GM23338 (cell line): ENCODE measurements around the gene MYL11. TPM values are rescaled to one million over a fixed set of nuclear protein-coding genes. Genes with fewer than 3 reads are reported as not detected.
A peak's percentile ranks its signal among the peaks of the same experiment; 100 is the strongest.

Experiments used
- ATAC-seq: fragments of 200-7000 bp; cut with Tn5 transposase; 3 replicates; pipeline ENCODE4 v1.9.1; 2020
- DNase-seq: peaks from one replicate; pipeline ENCODE4 v3.0.0-alpha.2; 2015; ENCODE audit warnings: low spot score
- H2AFZ ChIP-seq: fragments of 200-600 bp; sonication (generic); 2 replicates; pipeline ENCODE4 v1.8.0; 2016; ENCODE audit warnings: antibody characterized with exemption, mild to moderate bottlenecking, moderate library complexity
- H3F3A ChIP-seq: fragments of 200-600 bp; sonication (generic); replicated peaks from 2 replicates; pipeline ENCODE4 v1.8.0; 2017; ENCODE audit warnings: antibody characterized with exemption, mixed run types, low read depth
- H3K27ac ChIP-seq: fragments of 200-600 bp; sonication (generic); 2 replicates; pipeline ENCODE4 v1.6.1; 2016; ENCODE audit warnings: low read depth
- H3K27me3 ChIP-seq: fragments of 200-600 bp; sonication (generic); 2 replicates; pipeline ENCODE4 v1.8.0; 2016; ENCODE audit warnings: mild to moderate bottlenecking, mixed run types, moderate library complexity; ENCODE audit not compliant: insufficient read depth
- H3K36me3 ChIP-seq: fragments of 200-600 bp; sonication (generic); 2 replicates; pipeline ENCODE4 v1.8.0; 2016; ENCODE audit warnings: mild to moderate bottlenecking; ENCODE audit not compliant: insufficient read depth
- H3K4me1 ChIP-seq: fragments of 200-600 bp; sonication (generic); 2 replicates; pipeline ENCODE4 v1.8.0; 2016; ENCODE audit warnings: mild to moderate bottlenecking, moderate library complexity; ENCODE audit not compliant: insufficient read depth
- H3K4me2 ChIP-seq: fragments of 200-600 bp; sonication (generic); 2 replicates; pipeline ENCODE4 v1.7.1; 2017; ENCODE audit warnings: mixed run types
- H3K4me3 ChIP-seq: fragments of 200-600 bp; sonication (generic); 2 replicates; pipeline ENCODE4 v1.6.1; 2016; ENCODE audit warnings: mixed run types
- H3K79me2 ChIP-seq: fragments of 200-600 bp; sonication (generic); replicated peaks from 2 replicates; pipeline ENCODE4 v1.8.0; 2017; ENCODE audit warnings: mild to moderate bottlenecking; ENCODE audit not compliant: insufficient read depth
- H3K9me2 ChIP-seq: fragments of 200-600 bp; sonication (generic); 2 replicates; pipeline ENCODE4 v1.8.0; 2017; ENCODE audit not compliant: insufficient read depth
- H4K20me1 ChIP-seq: fragments of 200-600 bp; sonication (generic); replicated peaks from 2 replicates; pipeline ENCODE4 v1.8.0; 2017; ENCODE audit warnings: mild to moderate bottlenecking; ENCODE audit not compliant: insufficient read depth
- H3K27ac Mint-ChIP-seq: 2 replicates; pipeline ENCODE4 v1.8.0; 2020; ENCODE audit warnings: inconsistent platforms, mild to moderate bottlenecking, moderate library complexity, mixed read lengths
- H3K27me3 Mint-ChIP-seq: 3 replicates; pipeline ENCODE4 v1.8.0; 2022; ENCODE audit warnings: low read depth, mild to moderate bottlenecking, moderate library complexity, mixed read lengths, inconsistent platforms; ENCODE audit not compliant: insufficient read depth, poor library complexity
- H3K36me3 Mint-ChIP-seq: 3 replicates; pipeline ENCODE4 v1.8.0; 2021; ENCODE audit warnings: low read depth, mild to moderate bottlenecking, inconsistent platforms, moderate library complexity, mixed read lengths
- H3K4me1 Mint-ChIP-seq: 3 replicates; pipeline ENCODE4 v1.8.0; 2020; ENCODE audit warnings: mild to moderate bottlenecking, inconsistent platforms, mixed read lengths
- H3K4me3 Mint-ChIP-seq: 3 replicates; pipeline ENCODE4 v1.8.0; 2021; ENCODE audit warnings: moderate library complexity, mild to moderate bottlenecking, inconsistent platforms, mixed read lengths
- H3K9me3 Mint-ChIP-seq: 3 replicates; pipeline ENCODE4 v1.8.0; 2020; ENCODE audit warnings: moderate library complexity, mild to moderate bottlenecking, inconsistent platforms, mixed read lengths
- CREB1 ChIP-seq: fragments of 250-450 bp; sonication (Bioruptor Pico); IDR thresholded peaks from 2 replicates; pipeline ENCODE4 v1.5.0; 2020; ENCODE audit warnings: low read depth, mild to moderate bottlenecking, moderate library complexity
- EZH2 ChIP-seq: fragments of 200-600 bp; sonication (generic); IDR thresholded peaks from one replicate; pipeline ENCODE4 v1.8.0; 2017; ENCODE audit warnings: antibody characterized with exemption, mild to moderate bottlenecking, low read depth; ENCODE audit not compliant: unreplicated experiment
- EZH2phosphoT487 ChIP-seq: fragments of 200-600 bp; sonication (generic); IDR thresholded peaks from one replicate; pipeline ENCODE4 v1.8.1; 2018; ENCODE audit warnings: antibody characterized with exemption; ENCODE audit not compliant: unreplicated experiment
- JUNB ChIP-seq: IDR thresholded peaks from one replicate; pipeline ENCODE4 v1.6.1; 2016; ENCODE audit warnings: antibody characterized with exemption; ENCODE audit not compliant: unreplicated experiment
- NANOG ChIP-seq: IDR thresholded peaks from 2 replicates; pipeline ENCODE4 v1.6.1; 2016; ENCODE audit warnings: antibody characterized with exemption, borderline replicate concordance
- POLR2AphosphoS5 ChIP-seq: IDR thresholded peaks from 2 replicates; pipeline ENCODE4 v1.6.1; 2016; ENCODE audit warnings: antibody characterized with exemption, low read depth
- REST ChIP-seq: IDR thresholded peaks from one replicate; pipeline ENCODE4 v1.6.1; 2018; ENCODE audit warnings: antibody characterized with exemption; ENCODE audit not compliant: unreplicated experiment
- ZNF114 ChIP-seq: fragments of 250-450 bp; sonication (Bioruptor Pico); IDR thresholded peaks from 2 replicates; pipeline ENCODE4 v1.5.0; 2020; ENCODE audit warnings: mild to moderate bottlenecking, moderate library complexity
- ZNF462 ChIP-seq: fragments of 250-450 bp; sonication (Bioruptor Pico); IDR thresholded peaks from 2 replicates; pipeline ENCODE4 v1.5.0; 2020; ENCODE audit warnings: mild to moderate bottlenecking, moderate library complexity
- polyA plus RNA-seq: library from polyadenylated mRNA; unstranded; fragments of >200 nt; fragmentation: Nextera tagmentation; extraction: Ambion mirVana; gene quantifications from 2 replicates; pipeline ENCODE4 v1.2.1, GENCODE V29; 2016
- total RNA-seq: library from RNA; depleted of rRNA; stranded (reverse); fragments of >200 nt; shearing (Covaris generic); gene quantifications from 2 replicates; pipeline ENCODE4 v1.2.3, GENCODE V29; 2014

Gene MYL11
- total and polyA plus RNA-seq, 2 experiments from 2014 or later: 3.5 TPM; not detected in 1

DNA sequence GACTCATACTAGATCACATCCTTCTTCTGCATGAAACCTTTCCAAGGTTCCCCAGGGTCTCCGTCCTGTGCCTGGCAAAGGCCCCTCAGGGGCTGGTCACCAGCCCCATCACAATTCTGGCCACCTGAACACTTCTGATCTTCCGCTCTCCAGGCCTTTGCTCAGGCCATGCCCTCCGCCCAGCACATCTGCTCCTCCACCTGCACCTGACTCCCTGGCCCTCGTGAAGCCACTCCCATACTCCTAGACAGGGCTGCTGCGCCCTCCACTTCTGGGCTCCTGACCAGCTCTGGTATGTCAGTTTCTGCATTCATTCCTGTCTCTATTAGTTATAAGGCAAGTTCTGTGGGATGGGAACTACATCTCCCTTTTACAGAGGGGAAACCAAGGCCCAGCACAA is 1.9 kb upstream of the MYL11 start:
- H3K9me2 ChIP-seq: no peaks in the 10 kb centered on the region
- no peaks in the 10 kb centered on the region; the same call in 1 of the 2 replicates for H4K20me1 ChIP-seq
- H3F3A ChIP-seq: peaks cover 11% of the 10 kb centered on the region
- H2AFZ ChIP-seq: no peak overlapping the region
- H3K9me3 Mint-ChIP-seq: no peaks in the 10 kb centered on the region
- no peak overlapping the region for H3K4me2 ChIP-seq
- H3K27me3 Mint-ChIP-seq: peaks cover 35% of the 10 kb centered on the region
- no peak overlapping the region for H3K27ac Mint-ChIP-seq
- H3K4me1 Mint-ChIP-seq: peaks cover 39% of the 10 kb centered on the region
- H3K36me3 Mint-ChIP-seq: no peaks in the 10 kb centered on the region; the same call in 2 of the 3 replicates
- peaks cover 21% of the 10 kb centered on the region for H3K4me1 ChIP-seq
- TF ChIP-seq CREB1 (no peak), REST (no peak), ZNF114 (CRISPR knock-in tag) (no peak), POLR2AphosphoS5 (no peak), EZH2phosphoT487 (no peak), EZH2 (no peak)
- H3K27me3 ChIP-seq: no peaks in the 10 kb centered on the region
- no peak overlapping the region; the same call in 2 of the 3 replicates for H3K4me3 Mint-ChIP-seq
- H3K79me2 ChIP-seq: peaks cover 16% of the 10 kb centered on the region
- DNase-seq (no peak), ATAC-seq (no peak)
- no peak overlapping the region for H3K4me3 ChIP-seq
- H3K27ac ChIP-seq: no peak overlapping the region
- H3K36me3 ChIP-seq: no peaks in the 10 kb centered on the region

DNA sequence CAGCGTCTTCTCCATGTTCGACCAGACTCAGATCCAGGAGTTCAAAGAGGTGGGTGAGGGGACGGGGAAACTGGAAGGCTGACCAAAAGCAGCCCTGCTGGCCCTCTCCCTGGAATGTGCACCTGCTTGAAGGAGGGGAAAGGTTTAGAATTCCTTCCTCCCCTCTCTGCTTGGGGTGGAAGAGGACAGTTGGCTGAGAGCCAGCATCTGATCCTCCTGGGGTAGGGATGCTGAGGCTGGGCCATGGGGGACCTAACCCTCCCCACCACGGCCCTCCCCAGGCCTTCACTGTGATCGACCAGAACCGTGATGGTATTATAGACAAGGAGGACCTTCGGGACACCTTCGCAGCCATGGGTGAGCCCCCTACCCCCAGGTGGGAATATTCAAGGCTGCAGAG is 1.3 kb downstream of the MYL11 start:
- Histone ChIP-seq H3K4me2 (no peak overlapping the region; the same call in 1 of the 2 replicates), H2AFZ (no peak overlapping the region), H3K27me3 (no peaks in the 10 kb centered on the region), H4K20me1 (no peaks in the 10 kb centered on the region), H3F3A (peaks cover 24% of the 10 kb centered on the region), H3K4me1 (peaks cover 11% of the 10 kb centered on the region), H3K36me3 (no peaks in the 10 kb centered on the region), H3K9me2 (no peaks in the 10 kb centered on the region), H3K4me3 (no peak overlapping the region), H3K79me2 (0 out of 2 replicates have a peak, but pooled peaks cover 4% of the 10 kb centered on the region), H3K27ac (peak overlapping the region; percentile 100; the same call in 1 of the 2 replicates)
- H3K4me1 Mint-ChIP-seq: peaks cover 27% of the 10 kb centered on the region
- H3K4me3 Mint-ChIP-seq: 0 out of 3 replicates have a peak overlapping the region, but pooled peaks have one; percentile 12
- no peaks in the 10 kb centered on the region; the same call in 1 of the 3 replicates for H3K9me3 Mint-ChIP-seq
- no peak overlapping the region for H3K27ac Mint-ChIP-seq
- DNase-seq: peak; percentile 46
- no peak for ATAC-seq
- peaks cover 3% of the 10 kb centered on the region; the same call in 2 of the 3 replicates for H3K36me3 Mint-ChIP-seq
- peaks cover 30% of the 10 kb centered on the region for H3K27me3 Mint-ChIP-seq
- TF ChIP-seq NANOG (no peak), ZNF462 (no peak), REST (no peak), EZH2phosphoT487 (no peak), JUNB (no peak)
